CD4-positive, alpha-beta T cell treated with Interleukin-15 for 1 hour (primary cell): Measurements from ENCODE around the gene THBS1.

Source experiments
- DNase-seq: peaks from one replicate; pipeline ENCODE4 v3.0.0-alpha.2; 2020

THBS1 gene

GRCh38 chr15:39641191-39641889, 60.5 kb downstream of the THBS1 start:
- DNase-seq = no peak

GRCh38 chr15:39642011-39642640, 61.2 kb downstream of the THBS1 start:
- DNase-seq = no peak

GRCh38 chr15:39643727-39644126, 62.8 kb downstream of the THBS1 start:
- DNase-seq = no peak

- no peak for DNase-seq
Observed at GRCh38 chr15:39644136-39644535, 63.3 kb downstream of the THBS1 start.

GRCh38 chr15:39645138-39645975, 64.5 kb downstream of the THBS1 start:
- no peak for DNase-seq

- DNase-seq = no peak
Observed at GRCh38 chr15:39645976-39646257, 65.0 kb downstream of the THBS1 start.

- no peak for DNase-seq
Observed at GRCh38 chr15:39646425-39646824, 65.5 kb downstream of the THBS1 start.
